Measurements from ENCODE around the gene CAPN13.

GRCh38 chr2:30781961-30782533 lies 25.2 kb downstream of the CAPN13 start:
- TF ChIP-seq JUN (IDR thresholded peaks at IDR 0.05; ENCODE audit: borderline replicate concordance, insufficient read depth, insufficient read length, low read depth), result no peak
- TF ChIP-seq EZH2 (IDR thresholded peaks at IDR 0.05; ENCODE audit: borderline replicate concordance, low read depth, low read length, severe bottlenecking), result no peak
- no peak for TF ChIP-seq POLR2AphosphoS5 (IDR thresholded peaks at IDR 0.05; ENCODE audit: insufficient read depth, low read depth, low read length)
- TF ChIP-seq CTCF (IDR thresholded peaks at IDR 0.05; ENCODE audit: extremely low read depth in 1 of 2, insufficient read depth in 1 of 2, low read depth in 1 of 2, low read length in 2 of 2), result no peak
- TF ChIP-seq, protein P1, sequence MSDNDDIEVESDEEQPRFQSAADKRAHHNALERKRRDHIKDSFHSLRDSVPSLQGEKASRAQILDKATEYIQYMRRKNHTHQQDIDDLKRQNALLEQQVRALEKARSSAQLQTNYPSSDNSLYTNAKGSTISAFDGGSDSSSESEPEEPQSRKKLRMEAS (IDR thresholded peaks at IDR 0.05; ENCODE audit: insufficient read depth, insufficient read length), result no peak
- TF ChIP-seq FOS (IDR thresholded peaks at IDR 0.05; ENCODE audit: borderline replicate concordance, insufficient read depth, low read length), result no peak
- TF ChIP-seq POLR2A (IDR thresholded peaks at IDR 0.05; ENCODE audit: low read depth, low read length), result no peak
- TF ChIP-seq MYC (IDR thresholded peaks at IDR 0.05; ENCODE audit: low read depth, low read length), result no peak
- no peak for TF ChIP-seq GATA2 (IDR thresholded peaks at IDR 0.05; ENCODE audit: insufficient read depth, insufficient read length, low read depth, low read length)

Data from endothelial cell of umbilical vein (primary cell).